Measurements from ENCODE around the gene FN3KRP.

The FN3KRP gene

DNA sequence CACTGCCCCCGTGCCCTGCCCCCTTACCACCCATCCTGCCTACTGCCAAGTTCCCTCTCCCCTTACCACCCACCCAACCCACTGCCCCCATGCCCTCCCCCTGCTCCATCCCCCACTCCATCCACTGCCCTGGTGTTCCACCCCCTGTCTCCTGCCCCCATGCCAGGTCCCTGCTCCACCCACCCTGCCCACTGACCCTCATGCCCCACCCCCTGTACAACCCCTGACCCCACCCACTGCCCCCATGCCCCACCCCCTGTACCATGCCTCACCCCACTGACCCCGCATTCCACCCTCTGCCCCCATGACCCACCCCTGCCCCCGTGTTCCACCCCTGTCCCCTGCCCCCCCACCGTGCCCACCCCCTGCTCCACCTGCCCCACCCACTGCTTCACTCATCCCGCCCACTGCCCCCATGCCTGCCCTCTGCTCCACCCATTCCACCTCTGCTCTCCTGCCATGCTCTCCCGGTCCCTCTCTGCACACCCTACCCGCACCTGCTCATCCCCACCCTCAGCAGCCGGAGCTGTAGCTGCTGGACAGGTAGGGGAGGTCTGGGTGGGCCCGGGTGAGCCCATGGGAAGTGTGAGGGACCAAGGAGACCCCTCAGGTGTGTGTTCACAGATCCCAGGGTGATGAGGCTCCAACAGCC is 7.4 kb upstream of the FN3KRP start:
- DNase-seq (ENCODE audit: low spot score) = peak; percentile 51

DNA sequence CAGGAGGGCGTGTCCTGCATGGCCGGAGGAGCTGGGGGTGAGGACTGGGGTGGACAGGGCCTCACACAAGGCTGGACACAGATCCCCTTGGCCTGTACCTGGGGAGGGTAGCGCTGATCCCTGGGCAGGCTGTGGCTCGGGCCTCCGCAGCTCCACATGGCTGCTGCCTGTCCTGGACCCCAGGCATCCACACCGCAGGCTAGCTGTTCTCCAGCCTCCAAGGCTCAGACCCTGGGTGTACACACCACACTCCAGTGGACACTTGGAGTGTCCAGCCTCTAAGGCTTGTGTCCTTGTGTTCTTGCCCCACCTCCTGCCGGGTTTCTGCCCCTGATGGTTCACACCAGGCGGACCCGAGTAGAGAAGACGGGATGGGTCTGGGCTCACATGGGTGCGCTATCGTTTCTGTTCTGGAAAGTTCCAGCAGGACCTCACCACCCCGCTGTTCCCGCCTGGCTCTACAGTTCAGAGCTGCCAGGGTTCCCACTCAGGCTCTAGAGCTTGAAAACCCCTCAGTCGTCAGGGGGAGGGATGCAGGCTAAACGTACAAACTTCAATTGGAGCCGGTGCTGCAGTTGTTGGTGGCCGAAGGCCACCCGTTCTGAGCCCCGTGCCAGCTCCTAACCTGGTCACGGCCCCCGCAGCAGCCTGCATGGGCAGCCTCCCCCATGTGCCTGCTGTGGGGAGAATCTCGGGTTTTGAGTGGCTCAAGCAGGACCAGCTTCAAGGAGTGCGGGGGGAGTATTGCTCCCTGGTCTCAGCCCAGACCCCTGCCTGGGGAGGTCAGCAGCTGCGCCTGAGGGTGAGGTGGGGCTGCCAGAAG is 6.6 kb upstream of the FN3KRP start:
- no peak for DNase-seq (ENCODE audit: low spot score)

DNA sequence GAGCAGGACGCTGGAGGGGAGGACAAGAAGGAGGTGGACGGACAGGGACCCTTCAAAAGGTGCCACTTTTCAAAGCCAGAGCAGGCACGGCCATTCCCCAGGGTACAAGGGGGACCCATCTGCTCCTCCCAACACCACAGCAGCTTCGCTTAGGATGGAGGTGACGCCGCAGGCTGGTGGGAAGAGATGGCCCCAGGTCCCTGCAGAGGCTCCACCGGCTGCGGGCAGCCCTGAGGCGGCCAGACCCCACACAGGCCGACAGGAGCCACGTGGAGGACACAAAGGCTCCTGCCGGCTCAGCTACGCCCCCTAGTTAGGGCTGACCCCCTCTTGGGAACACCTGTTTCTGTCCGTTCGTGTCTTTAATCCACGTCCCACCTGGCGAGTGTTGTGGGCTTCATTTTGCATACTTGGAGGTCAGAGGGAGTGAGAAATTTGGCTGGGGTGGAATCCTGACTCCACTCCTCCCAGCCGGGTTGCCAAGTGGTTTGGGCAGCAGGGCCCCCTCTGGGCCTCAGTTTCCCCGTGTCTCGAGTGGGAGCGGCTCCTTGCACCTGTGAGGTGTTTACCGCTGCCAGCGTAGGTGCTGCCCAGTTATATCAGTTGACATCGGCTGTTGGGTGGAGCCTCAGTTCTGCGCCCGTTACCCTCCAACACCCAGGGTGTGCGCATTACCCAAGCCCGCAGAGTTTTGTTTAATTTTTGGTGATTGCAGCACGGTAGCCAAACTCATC is 5.8 kb upstream of the FN3KRP start:
- DNase-seq (ENCODE audit: low spot score) = no peak

DNA sequence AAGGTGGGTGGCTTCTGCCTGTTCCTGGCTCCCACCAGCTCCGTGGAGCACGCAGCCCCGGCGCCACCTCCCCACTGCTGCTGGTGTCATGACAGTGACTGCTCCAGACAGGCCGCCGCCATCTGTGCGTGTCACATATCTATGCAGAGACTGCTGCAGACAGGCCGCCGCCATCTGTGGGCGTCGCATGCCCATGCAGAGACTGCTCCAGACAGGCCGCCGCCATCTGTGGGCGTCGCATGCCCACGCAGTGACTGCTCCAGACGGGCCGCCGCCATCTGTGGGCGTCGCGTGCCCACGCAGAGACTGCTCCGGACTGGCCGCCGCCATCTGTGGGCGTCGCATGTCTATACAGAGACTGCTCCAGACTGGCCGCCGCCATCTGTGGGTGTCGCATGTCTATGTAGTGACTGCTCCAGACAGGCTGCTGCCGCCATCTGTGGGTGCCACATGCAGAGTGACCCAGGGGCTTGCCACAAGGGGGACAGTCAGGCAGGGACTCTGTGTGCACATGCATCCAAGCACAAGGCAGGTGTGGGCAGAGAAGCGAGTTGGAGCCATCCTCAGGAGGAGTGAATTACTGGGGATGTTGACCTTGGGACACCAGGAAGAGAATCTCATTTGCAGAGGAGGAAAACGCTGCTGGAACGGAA is 3.3 kb upstream of the FN3KRP start:
- no peak for DNase-seq (ENCODE audit: low spot score)

DNA sequence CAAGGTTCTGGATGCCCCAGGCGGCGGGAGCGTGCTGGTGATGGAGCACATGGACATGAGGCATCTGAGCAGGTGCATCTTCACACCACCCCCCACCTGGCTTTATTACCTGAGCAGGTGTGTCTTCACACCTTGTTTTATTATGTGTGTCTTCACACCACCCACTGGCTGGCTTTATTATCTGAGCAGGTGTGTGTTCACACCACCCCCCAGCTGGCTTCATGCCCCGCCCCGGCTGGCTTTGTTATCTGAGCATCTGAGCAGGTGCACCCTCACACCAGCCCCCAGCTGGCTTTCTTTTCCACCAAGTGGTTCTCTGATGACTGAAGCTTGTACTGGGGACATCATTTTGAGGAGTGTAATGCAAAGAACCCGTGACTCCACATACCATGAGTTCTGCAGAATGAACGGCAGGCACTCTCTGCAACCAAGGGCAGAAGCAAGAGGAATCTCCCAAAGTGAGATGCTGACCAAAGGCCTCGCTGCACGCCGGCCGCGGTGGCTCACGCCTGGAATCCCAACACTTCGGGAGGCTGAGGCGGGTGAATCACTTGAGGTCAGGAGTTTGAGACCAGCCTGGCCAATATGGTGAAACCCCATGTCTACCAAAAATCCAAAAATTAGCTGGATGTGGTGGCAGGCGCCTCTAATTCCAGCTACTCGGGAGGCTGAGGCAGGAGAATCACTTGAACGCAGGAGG is 2.6 kb downstream of the FN3KRP start:
- peak; percentile 44 for DNase-seq (ENCODE audit: low spot score)

DNA sequence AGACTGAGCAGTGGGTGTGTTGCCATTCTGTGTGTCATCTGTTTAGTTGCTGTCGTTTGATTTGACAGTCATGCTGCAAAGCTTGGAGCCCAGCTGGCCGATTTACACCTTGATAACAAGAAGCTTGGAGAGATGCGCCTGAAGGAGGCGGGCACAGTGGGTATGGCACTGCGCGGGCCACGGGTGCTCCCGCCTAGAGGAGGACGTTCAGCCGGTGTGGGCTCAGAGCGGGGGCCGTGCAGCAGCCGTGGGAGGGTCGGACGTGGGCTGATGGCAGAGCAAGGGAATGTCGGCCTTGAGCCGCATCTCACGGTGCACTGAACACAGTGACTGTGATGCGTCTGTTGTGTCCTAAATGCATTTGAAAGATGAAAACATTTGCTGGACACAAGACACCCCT is 3.7 kb downstream of the FN3KRP start:
- DNase-seq (ENCODE audit: low spot score) = no peak

DNA sequence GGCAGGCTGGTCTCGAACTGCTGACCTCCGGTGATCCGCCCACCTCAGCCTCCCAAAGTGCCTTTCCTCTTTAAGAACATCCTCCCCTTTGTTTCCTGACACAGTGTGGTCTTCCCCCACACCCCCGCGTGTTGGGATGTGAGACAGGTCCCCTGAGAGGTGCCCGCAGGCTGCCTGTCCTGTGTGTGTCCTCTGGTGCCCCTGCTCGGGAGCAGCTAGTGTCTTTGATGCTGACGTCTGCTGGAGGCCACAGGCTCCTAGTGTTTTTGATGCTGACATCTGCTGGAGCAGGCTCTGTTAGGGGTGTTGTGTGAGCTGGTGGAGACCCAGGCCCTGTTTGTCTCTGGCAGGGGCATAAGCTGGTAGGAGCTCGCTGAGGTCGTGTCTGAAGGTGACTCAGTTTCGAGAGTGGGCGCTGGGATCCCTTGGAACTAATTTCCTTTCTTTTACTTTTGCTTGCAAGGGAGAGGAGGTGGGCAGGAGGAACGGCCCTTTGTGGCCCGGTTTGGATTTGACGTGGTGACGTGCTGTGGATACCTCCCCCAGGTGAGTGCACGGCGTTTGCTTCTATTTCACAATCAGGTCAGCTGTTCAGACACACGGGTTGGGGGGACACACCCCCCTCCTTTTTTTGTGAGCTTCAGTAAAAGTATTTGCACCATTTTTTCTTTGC is 6.0 kb downstream of the FN3KRP start:
- no peak for DNase-seq (ENCODE audit: low spot score)

DNA sequence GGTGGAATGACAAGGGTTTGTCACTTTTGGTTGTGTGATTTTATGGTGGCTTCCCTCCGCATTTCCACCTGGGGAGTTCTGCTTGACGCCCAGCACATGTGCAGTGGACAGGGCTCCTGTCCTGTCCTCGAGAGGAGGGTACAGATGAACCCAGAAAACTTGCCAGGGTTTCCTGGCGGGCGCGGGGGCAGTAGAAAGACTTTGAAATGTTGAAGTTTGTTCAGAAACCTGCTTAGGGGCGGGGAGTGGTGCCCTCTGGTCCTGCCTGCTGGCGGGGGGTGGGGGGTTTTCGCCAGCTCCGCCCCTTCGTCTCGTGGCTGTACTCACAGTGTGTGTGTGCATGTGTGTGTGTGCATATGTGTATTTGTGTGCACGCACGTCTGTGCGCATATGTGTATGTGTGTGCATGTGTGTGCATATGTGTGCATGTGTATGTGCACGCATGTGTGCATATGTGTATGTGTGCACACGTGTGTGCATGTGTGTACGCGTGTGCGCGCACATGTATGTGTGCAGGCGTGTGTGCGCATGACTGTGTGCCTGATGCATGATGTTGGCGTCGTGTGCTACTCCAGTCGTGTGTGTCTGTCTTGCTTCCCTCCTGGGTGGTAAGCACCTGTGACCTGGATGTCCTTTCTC is 6.8 kb downstream of the FN3KRP start:
- DNase-seq (ENCODE audit: low spot score) = no peak

DNA sequence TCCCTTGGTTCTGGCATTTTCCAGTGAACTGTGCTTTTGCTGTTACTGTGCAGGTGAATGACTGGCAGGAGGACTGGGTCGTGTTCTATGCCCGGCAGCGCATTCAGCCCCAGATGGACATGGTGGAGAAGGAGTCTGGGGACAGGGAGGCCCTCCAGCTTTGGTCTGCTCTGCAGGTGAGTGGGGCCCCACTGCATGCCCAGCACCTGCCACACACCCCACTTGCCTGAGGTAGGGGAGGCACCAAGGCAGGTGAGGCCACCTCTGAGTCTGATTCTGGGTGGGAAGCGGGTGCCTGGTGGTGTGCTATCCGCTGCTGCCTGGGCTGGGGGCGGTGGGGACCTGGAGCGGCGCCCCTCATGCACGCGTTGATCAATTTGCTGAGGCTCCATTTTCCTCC is 9.9 kb downstream of the FN3KRP start:
- no peak for DNase-seq (ENCODE audit: low spot score)

DNA sequence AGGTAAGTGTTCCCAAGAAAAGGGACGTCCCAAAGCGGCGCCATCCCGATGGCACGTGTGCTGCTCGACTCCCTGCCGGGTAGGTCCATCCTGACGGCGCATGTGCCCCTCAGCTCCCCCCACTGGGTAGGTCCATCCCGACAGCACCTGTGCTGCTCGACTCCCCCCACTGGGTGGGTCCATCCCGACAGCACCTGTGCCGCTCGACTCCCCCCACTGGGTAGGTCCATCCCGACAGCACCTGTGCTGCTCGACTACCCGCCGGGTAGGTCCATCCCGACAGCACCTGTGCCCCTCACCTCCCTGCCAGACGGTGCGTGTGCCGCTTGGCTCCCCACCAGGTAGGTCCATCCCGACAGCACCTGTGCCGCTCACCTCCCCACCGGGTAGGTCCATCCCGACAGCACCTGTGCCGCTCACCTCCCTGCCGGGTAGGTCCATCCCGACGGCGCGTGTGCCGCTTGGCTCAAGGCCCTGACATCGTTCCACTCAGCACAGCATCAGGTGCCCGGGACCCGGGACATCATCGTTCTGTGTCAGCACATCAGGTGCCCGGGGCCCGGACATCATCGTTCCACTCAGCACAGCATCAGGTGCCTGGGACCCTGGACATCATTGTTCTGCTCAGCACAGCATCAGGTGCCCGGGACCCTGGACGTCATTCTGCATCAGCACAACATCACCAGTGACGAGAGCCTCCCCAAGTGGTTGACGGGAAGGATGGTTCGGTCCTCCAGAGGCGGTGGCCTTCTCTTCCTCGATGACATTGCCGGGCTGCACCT is 13.2 kb downstream of the FN3KRP start:
- DNase-seq (ENCODE audit: low spot score) = no peak

DNA sequence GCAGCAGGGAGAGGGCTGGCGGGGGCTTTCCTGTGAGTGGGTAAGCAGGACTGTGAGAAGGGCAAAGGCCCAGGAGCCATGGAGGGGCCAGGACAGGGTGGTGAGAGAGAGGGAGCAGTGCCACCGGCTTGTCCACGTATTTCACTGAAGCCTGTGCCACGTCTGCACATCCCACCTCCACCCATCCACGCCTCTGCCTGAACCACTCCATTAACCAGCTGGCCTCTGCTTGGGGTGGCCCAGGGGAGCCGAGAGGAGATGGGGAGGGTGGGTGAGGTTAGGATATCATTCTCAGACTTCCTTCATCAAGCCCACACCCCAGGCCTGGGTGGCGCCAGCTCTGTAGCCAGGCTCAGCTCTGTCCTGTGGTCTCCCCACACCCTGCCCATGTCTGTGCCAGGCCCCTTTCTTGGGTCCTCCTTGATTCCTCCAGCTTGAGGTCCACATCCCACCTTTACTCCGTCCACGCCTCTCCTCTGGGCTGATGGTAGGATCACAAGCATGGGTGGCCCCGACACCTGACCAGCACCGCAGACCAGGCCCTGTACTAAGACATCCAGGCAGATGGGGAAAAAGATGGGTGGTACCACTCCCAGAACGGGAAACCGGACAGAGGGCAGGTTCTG is 15.7 kb downstream of the FN3KRP start:
- DNase-seq (ENCODE audit: low spot score) = no peak

DNA sequence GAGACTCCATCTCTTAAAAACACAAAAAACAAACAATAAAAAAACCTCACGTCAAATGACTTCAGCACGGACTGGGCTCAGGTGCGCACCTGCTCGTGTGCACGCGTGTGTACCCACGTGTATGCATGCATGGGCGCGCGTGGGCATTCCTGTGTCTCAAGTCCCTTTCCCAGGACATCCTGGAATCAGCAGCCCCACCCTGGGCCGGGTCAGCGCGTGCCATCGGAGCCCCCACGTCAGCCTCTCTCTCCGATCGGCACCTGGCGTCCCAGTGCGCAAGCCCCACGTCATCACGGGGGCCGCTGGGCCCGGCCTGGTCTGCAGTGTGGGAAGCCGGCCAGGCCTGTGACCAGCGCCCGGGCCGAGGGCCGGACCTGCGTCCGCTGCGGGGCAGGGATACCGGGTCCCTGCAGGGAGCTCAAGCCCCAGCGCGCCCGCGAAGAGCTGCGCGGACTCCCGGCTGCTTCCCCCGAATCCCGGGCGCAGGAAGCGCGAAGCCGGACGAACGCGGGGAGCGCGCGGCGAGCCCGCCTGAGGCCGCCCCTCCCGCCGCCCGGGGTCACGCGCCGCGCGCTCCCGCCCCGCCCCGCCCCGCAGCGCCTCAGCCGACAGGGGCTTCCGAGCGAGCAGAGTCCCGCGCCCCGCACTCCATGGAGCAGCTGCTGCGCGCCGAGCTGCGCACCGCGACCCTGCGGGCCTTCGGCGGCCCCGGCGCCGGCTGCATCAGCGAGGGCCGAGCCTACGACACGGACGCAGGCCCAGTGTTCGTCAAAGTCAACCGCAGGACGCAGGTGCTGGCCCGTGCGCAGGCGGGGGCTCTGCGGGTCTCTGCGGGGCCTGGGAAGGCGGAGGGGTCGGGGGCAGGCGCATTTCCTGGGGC is 18.7 kb downstream of the FN3KRP start, which contains the start of gene FN3K:
FN3K (plus strand) TSS at position 629 of the 880 bp plus-strand sequence; CDS start at position 651, 22 bp downstream.
- DNase-seq (ENCODE audit: low spot score) = no peak

DNA sequence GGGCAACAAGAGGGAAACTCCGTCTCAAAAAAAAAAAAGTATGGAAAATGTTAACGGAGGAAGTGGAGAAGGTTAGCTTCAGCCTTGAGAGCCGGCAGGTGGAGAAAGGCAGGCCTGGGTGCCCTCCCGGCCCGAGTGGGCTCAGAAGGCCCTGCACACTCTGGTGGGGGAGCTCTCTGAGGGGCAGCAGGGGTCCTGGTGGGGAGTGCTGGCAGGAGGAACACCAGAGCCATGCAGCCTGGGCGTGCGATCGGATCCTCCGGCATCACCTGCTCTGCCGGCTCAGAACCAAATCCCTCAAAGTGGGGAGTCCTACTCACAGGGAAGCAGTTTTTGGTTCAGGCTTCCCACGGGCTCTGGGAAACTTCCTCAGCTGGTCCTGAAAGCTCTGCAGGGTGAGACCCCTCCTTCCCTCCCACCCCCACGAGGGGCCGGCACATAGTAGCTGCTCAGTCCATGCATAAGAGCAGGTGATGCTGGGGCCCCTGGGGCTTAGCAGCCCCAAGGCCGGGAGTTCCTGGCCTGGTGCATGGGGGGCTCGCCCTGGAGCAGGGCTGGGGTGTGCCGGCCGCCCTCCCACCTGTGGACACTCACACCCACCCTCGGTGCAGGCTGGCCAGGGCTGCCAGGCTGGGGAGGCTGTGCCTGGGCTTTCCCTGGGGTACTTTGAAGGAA is 20.1 kb downstream of the FN3KRP start:
- no peak for DNase-seq (ENCODE audit: low spot score)

DNA sequence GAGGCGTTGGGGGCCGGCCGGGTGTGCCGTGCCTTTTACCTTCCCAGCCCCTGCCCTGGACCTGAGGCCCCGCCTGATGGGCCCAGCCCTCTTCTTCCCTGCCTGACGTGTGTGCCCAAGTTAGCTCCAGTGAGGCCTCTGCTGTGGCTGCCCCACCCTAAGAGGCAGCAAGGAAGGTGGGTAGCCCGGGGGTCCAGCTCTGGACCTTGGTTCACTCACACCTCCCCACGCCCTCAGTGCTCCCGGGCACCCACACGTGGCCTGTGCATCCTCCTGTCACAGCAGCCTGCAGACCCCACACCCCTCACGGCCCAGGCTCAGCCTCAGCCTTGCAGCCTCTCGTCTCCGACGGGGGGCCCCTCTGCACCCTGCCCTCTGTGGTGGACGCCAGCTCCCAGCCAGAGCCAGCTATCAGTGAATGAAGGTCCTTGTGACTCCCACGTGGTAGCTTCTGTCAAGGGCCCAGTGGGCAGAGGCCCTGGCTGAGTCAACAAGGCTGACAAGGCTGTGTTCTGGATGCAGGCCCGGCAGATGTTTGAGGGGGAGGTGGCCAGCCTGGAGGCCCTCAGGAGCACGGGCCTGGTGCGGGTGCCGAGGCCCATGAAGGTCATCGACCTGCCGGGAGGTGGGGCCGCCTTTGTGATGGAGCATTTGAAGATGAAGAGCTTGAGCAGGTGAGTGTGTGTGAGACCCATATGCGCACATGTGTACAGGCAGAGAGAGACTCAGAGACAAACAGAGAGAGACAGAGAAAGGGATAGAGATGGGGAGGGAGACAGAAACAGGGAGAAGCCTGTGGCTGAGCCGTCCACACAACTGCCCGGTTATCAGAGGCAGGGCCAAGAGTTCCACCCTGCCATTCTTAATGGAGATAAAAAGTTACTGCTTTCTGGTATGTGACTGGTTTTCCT is 21.7 kb downstream of the FN3KRP start:
- no peak for DNase-seq (ENCODE audit: low spot score)

DNA sequence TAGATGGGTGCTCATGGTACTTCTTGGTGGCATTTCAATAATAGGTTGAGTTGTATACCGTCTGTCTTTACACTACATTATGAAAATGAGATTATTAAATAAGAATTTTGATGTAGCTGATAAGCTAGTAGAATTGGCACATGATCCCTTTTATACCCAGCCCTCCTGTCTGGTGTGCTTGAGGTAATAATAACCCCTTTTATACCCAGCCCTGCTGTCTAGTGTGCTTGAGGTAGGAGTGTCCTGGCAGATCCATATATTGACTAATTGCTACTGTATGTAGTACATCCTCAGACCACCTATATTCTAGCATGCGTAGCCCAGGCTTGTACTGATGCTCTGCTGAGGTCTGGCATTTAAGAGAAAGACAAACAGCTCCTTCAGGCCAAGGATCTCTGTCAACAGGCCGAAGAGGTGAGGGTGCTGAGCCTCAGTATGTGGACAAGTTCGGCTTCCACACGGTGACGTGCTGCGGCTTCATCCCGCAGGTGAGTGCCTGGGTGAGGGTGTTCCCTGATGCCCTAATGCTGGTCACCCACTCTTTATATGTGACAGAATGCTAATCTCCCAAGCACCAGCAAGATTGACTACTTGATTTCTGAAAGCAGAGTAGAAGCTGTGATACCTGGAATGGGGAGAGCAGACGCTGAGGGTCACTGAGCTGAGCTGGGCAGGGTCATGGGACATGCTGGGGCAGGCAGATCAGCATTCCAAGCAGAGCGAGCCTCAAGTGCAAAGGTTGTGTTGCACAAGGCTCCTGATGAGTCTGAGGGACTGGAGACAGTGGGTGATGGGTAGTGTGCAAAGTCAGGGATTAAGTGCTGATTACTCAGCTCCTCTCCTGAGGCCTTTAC is 24.6 kb downstream of the FN3KRP start:
- no peak for DNase-seq (ENCODE audit: low spot score)

Data from NAMALWA (cell line).